Activated effector memory CD4-positive, alpha-beta T cell treated with Interleukin-2 at 50 U/mL for 16 hours (primary cell): Measurements from ENCODE around the gene DNPEP.
"Not testable (repeated sequence)": the region's sequence is repeated elsewhere in the genome, so short reads cannot be mapped to it uniquely, and the experiment has no call there.

ENCODE experiments used
- DNase-seq: peaks from one replicate; pipeline ENCODE4 v3.0.0-alpha.2; 2020

Gene DNPEP

GRCh38 chr2:219399716-219400478 lies 12.2 kb upstream of the DNPEP start:
- no peak for DNase-seq

DNA sequence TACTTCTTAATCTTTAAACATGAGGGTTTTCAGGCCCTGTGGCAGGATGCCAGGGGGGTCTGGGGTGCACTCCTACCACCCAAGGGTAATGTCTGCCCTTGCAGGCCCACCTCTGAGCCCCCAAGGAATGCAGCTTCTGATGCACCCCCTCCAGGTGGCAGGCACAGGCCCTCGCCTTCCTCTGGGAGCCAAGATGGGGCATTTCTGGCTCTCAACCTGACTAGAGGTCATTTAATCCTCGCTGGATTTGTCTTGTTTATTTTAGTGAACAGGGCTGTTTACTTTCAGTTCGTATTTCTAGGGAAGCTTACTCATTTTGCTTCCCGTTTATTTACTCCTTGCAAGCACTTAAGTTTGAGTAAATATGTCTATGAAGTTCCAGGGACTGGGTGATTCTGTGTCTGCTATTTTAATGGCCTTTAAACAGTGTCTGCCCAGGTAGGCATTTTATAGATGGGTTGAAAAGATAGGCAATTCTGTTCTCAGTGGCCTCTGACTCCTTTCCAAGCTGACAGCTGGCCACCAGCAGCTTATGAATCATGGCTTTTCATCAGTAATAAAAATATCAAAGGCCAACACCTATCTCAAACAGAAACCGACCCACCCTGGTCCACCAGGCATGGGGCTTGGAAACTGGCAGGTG lies 11.1 kb upstream of the DNPEP start:
- DNase-seq = no peak

GRCh38 chr2:219396863-219397457 lies 9.2 kb upstream of the DNPEP start:
- DNase-seq = no peak

GRCh38 chr2:219395609-219396008 lies 7.9 kb upstream of the DNPEP start:
- no peak for DNase-seq

DNA sequence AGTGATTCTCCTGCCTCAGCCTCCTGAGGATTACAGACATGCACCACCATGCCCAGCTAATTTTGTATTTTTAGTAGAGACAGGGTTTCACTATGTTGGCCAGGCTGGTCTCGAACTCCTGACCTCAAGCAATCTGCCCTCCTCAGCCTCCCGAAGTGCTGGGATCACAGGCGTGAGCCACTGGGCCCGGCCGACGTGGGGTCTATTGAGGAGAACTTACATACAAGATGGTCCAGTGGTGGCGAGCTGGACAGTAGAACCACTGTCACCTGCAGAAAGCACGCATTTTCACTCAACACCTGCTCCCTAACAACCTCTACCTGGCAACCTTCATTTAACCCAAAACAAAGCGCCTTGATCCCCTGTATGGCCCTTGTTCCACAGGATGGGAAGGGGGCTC lies 7.3 kb upstream of the DNPEP start:
- DNase-seq = not testable (repeated sequence)

- DNase-seq = no peak
Measured at GRCh38 chr2:219392754-219393153, 5.0 kb upstream of the DNPEP start.

GRCh38 chr2:219388907-219389156 lies 1.1 kb upstream of the DNPEP start:
- DNase-seq = no peak

DNA sequence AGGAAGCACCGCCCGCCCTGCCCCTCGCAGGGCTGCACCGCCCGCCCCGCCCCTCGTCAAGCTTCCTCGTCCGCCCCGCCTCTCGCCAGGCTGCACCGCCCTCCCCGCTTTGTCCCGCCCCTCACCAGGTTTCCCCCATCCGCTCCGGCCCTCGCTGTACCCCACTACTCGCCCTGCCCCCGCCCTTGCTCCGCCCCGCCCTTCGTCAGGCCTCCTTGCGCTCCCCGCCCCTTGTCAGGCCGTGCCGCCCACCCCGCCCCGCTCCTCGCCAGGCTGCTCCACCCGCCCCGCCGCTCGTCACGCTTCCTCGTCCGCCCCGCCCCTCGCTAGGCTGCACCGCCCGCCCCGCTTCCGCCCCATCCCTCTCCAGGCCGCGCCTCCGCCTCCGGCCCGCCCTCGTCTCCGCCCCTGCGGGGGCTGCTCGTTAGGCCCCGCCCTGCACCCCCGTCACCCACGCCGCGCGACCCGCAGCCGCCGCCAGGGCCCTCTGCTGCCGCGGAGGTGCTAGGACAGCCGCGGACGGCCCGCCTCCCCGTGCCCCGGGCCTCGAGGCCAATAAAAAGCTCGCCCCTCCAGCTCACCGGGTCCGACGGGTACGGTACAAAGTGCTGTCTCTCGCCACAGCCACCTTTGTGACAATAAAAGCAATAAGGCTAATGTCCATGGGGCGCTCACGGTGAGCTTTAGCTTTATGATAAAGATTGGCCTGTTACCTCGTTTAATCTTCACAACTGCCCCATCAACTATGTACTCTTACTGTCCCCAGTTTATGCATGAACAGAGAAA lies 602 bp upstream of the DNPEP start:
- DNase-seq = peak; percentile 99

- no peak for DNase-seq
Measured at GRCh38 chr2:219386532-219387280, 1.0 kb downstream of the DNPEP start.

DNA sequence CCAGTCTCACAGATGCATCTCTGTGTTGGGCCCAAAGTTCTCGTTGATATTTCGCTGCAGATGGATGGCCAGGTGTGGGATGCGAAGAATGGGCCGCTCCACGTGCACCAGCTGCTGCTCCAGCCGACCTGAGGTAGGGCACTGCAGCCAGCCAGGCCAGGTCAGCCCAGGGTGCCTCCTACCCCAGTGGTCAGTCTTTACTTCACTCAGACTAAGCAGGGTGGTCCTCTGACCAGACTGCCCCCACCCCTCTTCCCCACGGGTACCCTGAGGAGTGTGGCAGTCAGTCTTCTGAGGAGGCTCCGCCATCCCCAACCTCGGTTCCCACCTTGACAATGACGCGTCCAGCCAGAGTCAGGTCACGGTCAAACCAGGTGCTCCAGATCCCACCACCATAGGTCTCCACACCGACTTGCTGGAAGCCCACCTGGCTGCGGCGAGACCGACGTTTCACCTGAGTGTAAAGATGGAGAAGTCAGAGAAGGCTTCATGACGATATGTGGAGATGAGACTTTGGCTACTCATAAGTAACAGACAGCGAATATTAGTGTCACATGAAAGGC lies 1.7 kb downstream of the DNPEP start:
- no peak for DNase-seq

DNA sequence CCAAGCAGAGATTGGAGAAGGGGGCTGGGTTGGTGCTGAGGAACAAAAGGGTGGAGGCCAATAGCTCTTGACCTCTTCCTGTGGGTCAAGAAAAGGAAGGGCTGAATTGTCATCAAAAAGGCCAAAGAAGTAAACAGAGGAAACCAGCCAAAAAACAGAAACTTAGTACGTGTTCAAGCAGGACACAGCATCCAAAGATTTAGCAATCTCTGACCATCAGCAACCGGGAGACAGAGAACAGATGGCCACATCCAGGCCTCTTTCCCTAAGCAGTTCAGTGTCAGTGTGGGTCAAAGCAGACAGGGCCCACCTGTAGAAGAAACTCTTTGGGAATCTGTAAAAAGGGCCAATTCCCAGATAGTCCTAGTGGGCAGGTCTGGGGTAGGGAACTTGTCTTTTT lies 2.9 kb downstream of the DNPEP start:
- DNase-seq = no peak

DNA sequence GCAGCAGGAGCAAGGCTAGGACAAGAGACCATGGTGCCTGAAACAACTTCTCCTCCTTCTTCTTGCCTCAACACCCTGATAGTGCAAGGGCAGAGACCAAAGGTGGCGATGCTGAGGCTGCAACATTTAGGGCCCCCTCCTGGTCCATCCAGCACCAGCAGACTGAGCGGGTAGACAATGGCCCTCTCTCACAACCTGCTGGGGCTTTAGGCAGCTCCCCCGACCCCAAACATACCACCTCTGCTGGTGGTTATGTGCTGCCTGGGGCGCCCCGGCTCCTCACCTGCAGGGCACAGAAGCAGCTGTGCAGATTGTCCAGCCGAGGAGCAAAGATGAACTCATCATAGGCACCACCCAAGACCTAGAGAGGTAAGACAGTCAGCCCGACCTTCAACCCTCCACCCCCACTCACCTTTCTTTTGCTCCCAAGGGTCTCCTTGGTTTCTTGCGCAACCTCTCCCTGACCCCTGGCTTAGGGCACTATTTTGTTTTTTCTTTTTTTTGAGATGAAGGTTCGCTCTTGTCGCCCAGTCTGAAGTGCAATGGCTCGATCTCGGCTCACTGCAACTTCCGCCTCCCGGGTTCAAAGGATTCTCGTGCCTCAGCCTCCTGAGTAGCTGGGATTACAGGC lies 3.5 kb downstream of the DNPEP start:
- DNase-seq = no peak

DNA sequence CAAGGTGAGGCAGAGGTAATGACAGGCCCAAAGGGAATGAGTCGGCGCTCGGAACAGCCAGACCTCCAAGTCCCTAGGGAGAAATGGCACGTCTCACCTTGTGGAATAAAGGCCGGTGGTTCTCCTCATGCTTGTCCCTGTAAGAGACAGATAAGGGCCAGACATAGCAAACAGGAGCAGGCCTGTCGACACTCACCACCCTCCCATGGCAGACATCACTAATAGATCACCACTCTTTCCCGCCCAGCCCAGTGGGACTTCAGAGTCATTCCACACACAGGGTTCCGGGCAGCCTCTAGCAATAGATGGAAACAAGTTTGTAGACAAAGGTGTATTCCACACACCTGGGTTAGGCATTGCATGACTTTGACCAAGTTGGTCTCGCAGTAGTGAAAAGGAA lies 6.3 kb downstream of the DNPEP start:
- no peak for DNase-seq

DNA sequence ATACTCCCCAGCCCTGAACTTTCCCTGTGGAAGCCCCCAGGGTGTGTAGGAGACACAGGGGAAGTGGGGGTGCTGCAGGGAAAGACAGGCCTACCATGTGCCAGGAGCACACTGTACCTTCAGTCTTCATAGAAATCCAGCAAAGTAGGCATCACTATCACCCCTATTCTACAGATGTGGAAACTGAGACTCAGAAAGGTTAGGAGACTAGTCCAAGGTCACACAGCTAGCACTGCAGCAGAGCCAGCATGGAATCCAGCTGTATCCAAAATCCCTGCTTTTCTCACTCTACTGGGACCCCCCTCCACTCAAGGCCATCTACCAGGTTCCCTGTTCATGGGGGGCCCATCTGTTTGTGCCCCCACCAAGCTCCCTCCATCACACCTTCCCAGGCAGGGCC lies 6.8 kb downstream of the DNPEP start:
- DNase-seq = no peak

DNA sequence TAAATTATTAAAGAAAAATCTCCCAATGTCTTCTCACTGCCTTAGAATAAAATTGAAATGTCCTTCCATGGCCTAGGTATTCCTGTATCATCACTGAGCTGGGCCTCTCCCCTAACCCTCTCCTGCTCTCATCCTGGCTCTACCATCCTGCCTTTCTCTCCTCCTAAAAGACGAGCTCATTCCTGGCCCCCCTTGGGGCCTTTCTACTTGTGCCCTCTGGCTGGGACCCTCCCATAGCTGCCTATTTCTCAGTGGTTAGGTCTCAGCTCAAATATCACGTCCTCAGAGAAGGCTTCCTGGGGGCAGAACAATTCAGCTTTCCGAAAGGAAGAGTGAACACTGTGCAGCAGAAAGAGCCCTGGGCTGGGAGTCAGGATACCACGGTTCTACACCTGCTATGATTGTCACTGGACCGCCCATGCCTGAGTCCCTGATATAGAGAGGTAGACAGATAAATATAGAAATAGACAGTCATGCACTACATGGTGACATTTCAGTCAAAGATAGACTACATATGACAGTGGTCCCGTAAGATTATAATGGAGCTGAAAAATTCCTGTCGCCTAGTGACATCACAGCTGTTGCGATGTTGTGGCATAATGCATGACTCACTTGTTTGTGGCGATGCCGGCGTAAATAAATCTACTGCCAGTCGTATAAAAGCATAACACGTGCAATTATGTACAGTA lies 9.4 kb downstream of the DNPEP start:
- no peak for DNase-seq

DNA sequence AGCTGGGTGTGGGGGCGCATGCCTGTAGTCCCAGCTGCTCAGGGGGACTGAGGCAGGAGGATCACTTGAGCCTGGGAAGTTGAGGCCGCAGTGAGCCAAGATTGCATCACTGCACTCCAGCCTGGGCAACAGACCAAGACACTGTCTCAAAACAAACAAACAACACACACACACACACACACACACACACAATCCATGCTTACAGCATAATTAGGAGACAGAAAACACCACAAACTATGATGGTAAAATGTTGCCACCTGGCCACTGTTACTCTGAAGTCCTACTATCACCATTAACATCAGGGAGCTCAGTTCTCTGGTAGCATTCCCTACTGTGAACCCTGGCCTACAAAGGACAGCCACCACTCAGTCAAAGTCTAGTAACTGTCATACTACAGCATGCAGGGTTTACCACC lies 18.3 kb downstream of the DNPEP start:
- no peak for DNase-seq

DNA sequence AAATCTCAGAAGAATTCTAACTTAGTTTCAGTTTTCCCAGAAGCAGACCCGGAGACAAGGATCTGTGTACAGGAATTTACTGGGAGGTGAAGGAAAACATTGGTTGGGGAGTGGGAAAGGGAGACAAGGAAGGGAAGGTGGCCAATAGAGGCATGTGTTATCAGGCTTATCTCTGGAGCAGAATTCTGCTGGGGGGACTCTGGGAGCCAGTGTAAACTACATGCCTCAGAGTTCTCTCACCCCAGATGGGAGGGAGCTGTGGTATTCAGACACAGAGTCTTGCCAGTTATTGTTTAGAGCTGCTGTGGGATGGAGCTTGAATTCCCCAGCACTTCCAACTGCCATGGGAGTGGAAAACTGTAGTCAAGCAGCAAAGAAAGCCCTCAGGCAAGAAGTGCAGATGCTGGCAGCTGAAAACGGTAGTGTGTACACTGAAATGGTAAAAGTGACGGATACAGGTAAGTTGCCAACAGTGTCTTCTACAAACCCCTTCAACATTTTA lies 19.0 kb downstream of the DNPEP start:
- DNase-seq = no peak

DNA sequence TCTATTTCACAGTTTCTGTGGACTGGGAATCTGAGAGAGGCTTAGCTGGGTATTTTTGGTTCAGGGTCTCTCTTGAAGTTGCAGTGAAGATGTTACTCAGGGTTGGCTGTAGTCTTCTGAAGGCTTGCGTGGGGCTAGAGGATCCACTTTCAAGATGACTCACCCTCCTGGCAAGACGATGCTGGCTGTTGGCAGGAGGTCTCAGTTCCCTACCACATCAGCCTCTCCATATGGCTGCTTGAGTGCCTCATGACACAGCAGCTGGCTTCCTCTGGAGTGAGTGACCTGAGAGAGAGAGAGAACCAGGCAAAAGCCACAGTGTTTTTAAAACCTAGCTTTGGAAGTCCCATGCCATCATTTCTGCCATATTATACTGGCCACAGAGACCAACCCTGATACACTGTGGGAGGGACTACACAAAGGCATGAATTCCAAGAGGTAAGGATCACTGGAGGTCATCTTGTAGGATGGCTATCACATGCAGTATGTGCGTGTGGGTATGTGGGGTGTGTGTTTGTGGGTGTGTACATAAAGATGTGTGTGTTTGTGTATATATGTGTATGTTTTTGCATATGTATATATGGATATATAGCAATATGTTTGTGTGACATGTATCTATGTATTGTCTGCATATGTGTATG lies 25.1 kb downstream of the DNPEP start:
- no peak for DNase-seq

- DNase-seq = no peak
Measured at GRCh38 chr2:219362072-219362471, 25.6 kb downstream of the DNPEP start.

DNA sequence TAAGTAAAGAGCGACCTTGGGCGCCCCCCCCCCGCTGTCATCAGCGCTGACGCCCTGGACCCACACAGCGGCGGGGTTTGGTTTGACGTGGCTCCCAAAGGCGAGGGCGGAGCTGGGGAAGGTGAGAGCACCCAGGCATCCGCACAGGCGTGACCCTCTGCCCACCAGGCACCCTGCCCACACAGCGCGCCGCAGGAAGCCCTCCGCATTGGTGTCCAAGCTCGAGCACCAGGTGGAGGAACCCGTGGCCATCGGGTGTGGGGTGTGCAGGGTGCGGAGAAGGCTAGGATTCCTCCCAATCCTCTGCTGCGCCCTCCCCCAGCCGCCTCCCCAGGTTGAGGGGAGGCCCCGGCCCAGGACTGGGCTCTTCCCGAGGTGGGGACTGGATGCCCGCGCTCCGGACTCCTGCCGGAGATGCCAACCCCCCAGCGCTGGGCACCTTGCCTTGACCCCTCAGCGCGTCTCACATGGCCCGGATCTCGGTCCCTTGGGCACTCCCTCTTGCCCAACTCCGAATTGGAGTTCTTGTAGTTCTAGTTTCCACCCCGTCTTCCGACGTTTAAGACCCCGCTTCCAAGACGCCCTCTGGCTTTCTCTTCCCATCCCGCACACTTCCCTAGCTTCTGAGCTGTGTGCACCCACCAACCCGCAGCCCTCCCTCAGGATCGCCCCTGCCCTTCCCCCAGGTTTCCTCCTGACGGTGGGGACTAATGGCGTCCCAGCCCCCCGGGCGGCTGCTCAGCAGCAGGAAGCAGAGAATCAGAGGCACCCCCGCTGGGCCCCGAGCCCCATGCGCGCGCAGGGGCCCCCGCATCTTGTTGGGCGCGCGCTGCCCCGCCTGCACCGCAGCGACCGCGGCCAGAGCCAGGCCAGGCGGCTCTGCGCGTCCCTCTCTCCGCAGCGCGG lies 29.3 kb downstream of the DNPEP start:
- no peak for DNase-seq
